ENCODE results near the gene CERK.

The CERK gene

DNA sequence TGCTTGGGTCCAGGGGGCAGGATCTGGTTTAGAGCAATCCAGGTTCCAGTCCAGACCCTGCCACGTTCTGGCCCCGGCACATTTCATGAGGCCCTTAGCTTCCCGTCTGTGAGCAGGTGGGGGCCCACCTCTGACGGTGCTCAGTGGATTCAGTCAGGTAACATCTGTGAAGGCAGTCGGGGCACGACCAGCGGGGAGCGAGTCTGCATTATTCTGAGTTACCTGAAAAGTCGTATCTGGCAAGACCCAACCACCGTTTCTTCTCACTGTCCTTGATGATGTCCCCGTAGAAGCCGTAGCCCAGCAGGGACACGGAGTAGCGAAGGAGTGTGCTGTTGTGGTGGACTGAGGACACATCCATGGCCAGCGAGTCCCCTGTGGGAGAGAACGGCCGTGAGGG is 39.0 kb downstream of the CERK start:
- no peak for DNase-seq (ENCODE audit: low read depth)

DNA sequence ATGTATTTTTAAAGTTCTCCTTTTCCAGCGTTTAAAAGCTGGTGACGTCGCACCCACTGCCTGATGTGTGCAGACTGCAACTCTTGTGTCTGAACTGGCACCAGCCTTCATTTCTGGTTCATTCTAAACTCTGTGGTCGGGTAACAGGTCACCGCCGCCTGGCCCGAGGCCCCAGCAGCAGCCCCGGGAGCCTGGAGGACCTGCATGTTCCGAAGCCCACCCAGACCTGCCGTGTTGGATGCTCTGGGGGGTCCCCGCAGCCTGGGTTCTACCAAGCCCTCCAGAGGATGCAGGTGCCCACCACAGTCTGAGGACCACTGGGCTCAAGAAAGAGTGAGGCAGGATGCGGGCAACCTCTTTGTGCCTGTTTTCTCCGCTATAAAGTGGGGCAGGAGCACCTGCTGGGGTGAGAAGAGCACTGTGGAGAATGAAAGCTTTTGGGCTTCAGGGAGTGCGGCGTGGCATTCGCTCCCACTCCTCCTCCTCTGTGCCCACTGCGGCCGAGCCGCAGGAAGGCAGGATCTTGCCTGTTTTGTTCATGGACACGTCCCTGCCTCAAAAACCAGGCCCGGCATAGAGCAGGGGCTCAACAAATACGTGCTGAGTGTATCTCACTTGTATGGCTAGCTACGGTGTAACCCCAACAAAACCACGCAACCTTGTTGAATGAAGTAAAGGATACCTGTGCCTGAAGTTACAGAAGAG is 40.1 kb downstream of the CERK start:
- no peak for DNase-seq (ENCODE audit: low read depth)

DNA sequence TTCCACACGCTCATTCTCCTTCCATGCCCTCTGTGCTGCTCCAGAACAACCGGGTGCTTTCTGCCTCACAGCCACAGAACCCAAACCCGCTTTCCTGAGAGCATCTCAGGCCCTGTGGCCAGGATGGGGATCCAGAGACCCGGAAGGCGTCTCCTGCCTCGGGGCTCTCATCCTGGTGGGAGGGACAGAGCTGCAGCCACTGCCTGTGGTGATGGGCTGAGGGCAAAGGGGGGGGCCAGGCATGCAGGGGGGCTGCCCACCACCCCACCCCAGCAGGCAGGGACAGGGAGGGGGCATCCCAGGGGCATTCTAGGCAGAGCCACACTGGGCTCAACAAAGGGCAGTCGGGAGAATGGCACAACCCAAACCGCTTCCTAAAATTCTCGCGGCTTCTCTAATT is 41.4 kb downstream of the CERK start:
- no peak for DNase-seq (ENCODE audit: low read depth)

DNA sequence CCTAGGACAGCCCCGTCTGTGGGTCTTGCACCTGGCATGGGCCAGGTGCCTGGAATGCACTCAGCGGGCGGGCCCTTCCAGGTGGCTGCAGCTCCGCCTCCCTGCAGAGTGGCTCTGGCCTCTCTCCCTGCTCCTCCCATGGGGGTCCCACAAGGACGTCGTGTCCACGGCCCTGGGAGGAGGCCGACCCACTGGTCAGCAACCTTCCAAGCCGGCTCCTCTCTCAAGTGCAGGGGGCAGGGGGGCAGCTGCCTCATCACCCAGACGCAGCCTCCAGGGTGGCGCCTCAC is 41.9 kb downstream of the CERK start:
- DNase-seq (ENCODE audit: low read depth) = no peak

DNA sequence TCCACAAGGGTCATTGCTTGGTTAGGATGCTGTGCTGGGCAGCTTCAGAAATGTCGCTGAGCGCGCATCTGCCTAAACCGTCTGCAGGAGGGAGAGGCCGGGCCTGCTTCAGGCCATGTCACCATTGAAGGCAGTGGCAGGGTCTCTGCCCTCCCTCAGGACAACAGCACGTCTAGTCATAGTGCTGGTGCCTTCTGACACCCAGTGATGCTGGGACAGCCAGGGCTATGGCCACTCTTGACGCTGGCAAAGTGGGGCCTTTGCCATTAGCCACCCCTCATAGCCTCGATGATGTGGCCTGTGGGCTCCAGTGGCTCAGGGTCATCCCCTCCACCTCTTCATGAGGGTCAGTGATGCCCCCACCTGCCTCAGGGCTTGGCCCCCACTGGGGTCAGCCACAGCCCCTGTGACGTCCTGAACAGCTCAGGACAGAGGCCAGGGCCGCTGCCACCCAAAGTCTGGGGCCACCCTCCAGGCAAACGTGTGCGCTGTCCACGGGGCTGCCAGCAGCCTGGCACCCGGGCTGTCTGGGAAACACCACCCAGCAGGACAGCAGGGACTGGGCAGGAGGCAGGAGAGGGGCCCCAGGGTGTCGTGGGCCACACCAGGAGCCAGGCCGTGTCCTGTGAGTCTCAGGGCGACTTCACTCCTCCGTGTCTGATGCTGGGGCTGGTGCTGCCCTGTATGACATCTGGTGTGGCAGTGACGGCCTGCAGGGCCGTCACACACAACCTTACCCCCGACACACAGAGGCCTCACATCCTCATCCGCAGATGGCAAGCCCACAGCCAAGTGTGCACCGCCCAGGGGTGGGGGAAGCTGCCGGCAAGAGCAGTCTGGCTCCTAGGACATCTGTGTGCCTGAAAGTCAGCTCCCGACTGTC is 42.5 kb downstream of the CERK start:
- no peak for DNase-seq (ENCODE audit: low read depth)

DNA sequence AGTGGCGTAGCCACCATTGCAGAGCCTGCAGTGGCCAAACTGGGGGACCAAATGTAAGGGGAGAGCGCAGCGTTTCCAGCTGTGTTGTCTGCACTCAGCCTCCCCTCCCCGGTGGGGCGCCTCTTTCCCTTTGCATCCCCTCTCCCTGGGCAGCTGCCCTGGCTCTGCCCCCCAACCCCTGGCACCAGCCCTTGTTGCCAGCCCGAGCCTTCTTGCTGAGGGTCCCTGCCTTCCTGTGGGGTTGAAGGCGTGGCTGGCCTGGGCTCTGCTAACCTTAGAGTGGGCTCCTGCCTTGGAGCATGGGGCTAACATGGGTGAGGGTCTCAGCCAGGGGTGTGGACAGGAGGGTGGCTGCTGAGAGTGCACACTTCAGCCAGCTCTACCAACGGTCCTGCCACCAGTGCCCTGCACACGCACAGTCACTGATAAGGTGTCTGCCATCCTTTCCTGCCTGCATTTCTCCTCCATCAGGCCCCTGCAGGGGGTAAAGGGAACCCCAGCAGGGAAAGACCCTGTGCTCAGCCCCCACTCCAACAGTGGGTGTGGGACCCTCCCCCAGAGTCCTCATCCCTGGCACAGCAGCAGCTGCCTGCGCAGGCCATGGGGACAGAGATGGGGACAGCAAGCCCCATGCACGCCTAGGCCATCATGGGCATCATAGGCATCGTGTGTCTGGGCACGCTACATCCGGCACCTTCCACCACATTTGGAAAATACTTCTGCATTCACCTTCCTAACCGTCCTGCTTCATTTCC is 43.5 kb downstream of the CERK start:
- no peak for DNase-seq (ENCODE audit: low read depth)

DNA sequence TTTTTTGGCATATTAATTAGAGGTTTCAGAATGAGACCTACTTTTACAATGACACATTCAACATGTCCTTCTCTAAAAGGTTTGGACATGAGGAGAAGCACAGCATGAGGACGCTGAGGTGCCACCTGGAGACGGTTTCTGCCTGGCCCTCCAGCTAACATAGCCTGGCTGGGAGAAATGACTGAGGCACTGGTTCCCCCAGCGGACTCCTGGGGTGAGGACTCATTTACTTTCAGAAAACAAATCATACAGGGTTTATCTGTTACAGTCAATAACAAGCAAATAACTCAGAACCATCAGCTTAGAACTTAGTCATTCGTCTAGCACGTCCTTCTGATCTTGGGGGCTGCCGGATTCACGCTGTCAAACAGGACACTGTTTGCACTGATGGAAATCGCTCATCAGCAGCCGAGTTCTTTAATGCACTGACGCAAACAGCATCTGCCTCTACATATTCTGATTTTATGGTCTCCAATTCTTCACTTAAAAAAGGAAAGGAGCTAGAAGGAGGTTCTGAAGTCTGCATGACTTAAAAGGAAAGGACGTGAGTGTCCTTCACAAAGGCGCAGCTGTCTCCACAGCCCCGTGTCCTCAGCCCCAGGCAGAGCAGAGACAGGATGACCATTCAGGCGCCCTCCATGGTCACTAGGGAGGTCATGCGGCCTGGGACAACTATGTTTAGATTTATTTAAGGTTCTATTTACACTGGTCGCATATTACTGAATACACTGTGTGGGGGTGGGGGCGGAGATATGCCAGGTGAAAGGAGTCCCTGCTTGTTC is 44.2 kb downstream of the CERK start:
- no peak for DNase-seq (ENCODE audit: low read depth)

DNA sequence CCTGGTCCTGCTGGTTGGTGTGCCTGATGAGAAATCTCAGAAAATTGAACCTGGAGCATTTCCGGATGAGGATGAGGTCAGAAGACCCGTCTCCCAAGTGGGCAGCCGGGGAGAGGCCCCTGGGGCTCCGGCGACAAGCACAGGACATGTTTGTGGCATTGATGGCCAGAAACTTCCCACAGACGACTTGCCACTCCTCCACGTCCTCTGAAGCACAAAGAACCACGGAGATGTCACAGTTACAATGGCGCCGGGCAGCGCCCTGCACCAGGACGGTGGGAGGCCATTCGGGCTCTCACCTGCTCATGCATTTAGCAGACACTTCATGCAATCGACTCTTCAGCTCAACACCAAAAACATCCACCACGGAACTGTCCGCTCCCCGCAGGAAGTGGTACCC is 46.5 kb downstream of the CERK start:
- DNase-seq (ENCODE audit: low read depth) = no peak

DNA sequence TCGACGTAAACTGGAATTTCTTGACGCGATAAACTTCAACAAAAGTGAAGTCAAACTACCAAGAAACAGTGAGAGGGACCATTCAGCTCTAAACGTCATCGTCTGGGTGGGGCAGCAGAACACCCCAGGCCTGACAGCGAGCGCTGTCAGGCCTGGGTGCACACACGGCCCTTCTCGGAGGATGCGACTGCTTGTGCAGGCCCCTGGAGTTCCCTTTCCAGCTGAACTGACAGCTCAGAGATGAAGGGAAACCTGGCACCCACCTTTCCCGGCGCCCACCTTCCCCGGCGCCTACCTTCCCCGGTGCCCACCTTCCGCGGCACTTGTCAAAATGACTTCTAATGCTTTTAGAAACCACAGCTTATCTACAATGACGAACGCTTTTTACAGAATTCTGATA is 47.9 kb downstream of the CERK start:
- no peak for DNase-seq (ENCODE audit: low read depth)

DNA sequence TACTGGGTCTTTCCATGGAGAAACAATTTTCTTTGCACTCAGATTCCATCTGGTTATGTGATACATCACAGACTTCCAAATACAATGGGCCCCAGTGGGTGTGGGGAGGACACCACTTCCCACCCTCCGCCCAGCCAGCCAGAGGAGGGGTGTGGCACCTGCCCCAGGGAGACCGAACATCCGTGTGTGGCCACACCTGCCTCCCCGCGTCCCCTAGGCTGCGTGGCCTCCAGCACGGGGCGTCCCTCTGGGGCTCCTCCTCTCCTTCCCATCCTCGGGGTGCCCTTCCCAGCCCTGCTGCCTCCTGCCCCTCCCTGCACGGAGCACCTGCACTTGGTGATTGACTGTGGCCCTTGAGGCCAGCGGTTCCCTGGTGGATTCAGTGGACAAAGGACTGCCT is 49.1 kb downstream of the CERK start:
- DNase-seq (ENCODE audit: low read depth) = no peak

DNA sequence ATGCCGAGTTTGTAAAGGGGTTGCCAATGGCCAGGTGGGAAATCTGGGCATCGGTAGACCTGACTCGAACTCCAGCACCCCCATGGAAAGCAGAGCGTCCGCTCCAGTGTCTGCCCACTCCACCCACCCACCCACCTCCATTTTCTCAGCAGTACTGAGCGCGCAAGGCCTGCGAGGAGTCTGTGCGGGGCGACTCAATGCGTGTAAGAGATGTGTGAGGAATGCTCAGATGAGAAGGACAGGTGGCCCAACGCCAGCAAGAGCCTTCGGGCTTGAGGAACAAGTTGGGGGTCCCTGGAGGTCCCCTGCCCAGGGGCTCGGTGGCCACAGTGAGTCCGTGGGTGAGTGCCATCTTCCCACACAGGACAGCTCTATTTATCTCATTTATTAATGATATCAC is 50.6 kb downstream of the CERK start:
- DNase-seq (ENCODE audit: low read depth) = no peak

DNA sequence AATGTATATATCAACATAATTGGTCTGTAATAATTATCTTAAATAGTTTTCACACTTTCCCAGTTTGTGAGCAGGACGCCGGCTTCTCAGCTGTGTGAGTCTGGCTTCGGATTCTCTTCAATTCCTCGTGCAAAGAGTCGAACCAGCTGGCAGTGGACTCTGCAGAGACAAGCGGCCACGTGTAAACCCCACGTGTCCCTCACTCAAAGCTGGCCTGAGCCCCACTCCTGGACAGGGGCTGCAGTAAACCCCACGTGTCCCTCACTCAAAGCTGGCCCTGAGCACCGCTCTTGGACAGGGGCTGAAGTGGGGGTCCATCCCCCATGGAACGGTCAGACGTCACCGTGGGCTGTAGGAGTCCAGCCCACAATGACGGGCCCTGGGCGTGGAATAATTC is 51.0 kb downstream of the CERK start:
- no peak for DNase-seq (ENCODE audit: low read depth)

DNA sequence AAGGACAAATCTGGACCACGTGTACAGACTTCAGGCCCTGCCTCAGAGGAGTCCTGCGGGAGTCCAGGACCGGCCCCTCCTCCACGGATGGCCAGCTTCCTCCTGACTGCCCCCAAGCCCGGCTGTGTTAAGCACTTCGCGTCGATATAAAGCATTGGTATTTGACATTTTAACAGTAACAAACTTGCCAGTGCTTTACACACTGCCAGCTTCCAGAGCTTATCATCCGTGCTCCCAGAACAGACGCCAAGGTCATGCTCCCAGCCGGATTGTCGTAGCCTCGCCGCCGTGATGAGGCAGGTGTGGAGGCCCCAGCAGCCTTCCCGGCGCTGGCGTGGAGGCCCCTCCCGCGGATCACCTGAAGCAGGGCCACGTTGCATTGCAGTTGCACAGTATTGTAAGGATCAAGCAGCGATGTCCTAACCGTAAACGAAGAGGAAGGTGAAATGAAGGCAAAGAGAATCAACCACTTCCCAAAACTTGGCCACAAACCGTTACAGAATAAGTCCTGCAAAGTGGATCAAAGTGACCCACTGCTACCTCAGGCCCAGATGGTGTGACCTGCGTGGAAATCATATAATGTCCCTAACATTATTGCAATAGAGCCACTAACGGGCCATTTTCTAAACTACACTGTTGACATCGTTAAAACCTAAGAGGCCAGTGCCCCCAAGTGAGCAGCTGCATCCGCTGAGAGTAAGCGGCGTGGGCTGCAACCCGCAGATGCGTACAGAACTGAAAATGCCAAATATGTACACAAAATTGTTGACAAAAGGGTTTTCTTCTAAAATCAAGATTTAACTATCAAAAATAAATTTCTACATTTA is 51.6 kb downstream of the CERK start:
- DNase-seq (ENCODE audit: low read depth) = no peak

DNA sequence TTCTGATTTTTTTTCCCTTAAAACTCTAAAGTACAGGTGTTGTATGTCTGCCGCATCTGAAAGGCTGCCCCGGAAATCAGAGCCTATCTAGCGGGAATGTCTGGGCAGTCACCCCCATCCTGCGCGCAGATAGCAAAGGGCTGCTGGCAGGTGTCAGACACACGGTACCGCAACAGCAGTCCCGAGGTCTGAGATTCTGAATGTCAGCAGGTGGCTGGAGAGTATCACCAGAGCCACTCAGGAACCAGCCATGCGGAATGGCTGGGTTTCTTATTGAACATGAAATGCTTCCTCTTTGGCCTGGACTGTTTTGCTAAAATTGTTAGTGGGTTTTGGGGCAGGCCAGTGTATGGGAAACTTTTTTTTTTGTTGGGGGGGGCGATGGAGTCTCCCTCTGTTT is 53.3 kb downstream of the CERK start:
- DNase-seq (ENCODE audit: low read depth) = no peak

DNA sequence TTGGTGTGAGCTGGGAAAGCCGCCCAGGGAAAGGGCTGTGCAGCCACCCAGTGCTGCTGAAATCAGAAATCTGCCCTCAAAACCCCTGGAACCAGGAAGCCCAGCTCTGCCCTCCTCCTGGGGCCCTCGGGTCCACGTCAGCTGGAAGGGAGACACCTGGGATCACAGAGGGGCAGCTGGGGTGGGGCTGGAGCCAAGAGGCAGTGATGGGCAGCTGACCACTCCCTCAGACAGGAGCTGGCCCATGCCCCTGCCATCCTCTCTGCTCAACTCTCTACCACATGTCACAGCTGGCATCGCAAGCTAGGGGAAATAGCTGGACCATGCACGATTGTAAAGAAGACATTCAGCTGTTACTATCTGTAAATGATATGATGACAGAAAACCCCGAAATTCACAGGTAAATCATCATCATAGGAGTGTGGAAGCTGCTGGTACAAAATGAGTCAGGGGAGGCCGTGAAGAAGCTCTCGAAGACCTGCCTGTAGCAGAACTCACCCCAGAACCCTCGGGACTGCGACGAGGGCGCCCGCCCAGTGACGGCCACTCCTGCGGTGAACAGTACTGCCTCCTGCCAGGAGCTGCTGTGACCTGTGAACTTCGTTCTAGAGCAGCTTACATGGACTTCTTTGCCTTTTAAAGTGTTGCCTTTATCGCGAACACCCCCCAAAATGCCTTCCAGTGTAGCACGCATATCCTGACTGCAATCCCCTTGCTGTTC is 55.9 kb downstream of the CERK start:
- DNase-seq (ENCODE audit: low read depth) = no peak

DNA sequence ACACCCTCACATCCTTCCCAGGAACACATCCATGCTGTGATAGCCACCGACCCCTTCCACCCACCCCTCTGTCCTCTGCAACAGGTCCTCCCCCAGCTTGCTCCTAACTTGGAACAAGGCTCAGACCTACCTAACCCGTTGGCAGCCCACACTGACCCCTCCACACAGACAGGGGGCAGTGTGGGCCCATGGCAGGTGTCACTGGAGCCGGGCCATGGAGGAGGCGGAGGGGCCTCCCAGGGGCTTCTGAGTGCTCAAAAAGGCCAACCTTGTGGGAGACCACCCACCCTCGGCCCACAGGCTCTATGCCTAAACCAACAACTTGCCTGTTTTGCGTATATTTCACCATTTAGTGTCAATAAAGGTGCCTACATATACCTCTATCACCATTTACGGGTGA is 57.0 kb downstream of the CERK start:
- DNase-seq (ENCODE audit: low read depth) = no peak

DNA sequence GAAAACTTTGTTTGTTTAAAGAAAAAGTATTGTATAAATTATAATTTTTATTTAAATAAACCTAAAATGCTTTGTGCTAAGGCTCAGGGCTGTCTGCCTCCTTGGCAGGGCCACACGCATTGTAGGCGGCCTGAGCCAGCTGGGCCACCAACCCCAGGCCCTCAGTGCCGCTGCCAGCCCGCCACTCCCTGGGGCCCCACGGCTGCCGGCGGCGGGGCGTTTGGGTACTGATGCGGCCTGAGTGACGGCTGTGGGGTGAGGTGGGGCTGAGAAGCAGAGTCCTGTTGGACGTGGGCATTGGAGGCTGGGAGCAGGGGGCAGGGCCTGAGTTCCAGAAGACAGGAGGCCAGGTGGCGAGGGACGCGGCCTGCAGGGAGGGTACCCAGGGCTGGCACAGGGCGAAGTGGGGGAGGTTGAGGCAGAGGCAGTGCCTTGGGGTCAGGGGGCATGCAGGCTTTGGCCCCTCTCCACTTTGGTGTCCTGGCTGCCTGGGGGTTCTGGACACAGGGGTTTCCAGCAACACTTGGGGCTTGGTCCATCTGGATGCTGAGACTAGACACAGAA is 58.3 kb downstream of the CERK start:
- no peak for DNase-seq (ENCODE audit: low read depth)

DNA sequence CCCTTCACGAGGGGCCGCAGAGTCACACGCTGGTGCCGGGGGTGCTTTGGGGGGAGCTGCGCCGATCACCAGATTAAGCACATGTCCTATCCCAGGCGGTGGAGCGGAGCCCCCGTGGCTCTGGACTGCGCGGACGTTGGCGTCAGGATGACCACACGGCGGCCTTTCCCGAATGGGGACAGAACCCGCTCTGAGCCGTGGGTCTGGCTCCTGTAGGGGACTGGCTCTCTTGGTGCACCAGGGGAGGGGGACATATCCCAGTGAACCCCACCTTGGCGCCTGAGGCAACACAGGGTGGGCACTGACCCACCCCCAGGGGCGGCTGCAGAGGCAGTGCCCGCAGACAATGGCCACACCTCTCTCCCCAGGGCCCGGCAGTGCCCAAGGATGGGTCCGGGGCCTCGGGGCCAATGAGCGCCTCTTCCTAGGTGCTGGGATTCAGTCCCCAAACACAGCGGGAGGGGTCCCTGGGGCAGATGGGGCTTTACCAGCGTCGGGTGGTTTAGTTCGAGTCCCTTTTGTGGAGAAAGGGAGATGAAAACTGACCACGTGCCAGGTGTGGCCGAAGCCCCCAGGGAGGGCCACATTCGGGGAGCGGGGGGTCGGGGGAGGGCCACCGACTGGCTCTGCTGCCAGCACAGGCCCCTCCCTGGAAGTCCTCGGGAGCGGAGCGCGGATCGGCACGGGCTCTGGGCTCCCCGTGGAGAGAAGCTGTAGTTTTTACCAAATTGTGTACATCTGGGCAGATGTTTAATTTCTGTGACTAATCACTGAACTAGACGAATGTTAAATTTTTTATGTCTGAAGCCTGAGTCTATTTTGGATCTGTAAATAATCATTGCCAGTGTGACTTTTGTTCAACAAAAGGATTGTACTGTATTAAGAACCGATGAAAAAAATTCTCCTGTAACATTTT is 59.0 kb downstream of the CERK start:
- DNase-seq (ENCODE audit: low read depth) = no peak

DNA sequence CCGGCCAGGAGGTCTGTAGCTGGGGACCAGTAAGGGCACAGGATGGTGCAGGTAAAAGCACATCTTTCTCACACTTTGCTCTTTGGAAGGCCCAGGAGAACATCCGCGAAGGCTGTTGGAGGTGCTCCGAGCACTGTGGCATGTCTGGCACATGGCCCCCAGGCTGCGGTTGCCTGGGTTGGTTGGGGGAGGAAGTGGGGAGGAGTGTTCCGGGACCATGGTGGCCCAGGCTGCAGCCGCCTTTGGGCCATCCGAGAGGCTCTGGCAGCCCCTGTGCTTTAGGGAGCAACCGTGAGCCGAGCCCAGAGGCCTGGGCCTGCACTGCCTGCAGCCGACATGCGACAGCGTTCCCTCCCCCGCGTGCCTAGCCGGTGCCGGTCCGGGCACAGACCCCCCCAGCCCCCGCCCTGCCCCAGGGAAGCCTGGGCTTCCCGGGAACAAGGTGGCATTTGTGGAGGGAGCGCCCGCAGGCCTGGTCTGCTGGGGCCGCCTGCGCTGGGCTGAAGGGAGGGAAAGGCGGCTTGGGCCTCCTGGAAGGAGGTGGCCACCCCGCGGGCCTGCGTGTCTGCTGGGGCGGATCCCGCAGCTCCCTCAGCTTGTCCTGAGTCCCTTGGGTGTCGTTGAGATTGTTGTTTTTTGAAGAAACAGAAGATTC is 59.9 kb downstream of the CERK start:
- no peak for DNase-seq (ENCODE audit: low read depth)
